Eye (tissue), 1 donor: ENCODE measurements around the gene METTL22.

Experiments used
- DNase-seq: peaks from one replicate; pipeline ENCODE4 v3.0.0-alpha.2; 2015

The METTL22 gene

GRCh38 chr16:8670014-8670560 is 48.6 kb downstream of the METTL22 start:
- DNase-seq = no peak

- peak; percentile 70 for DNase-seq
Observed at GRCh38 chr16:8673611-8674412, 52.3 kb downstream of the METTL22 start.

GRCh38 chr16:8674413-8675022 is 53.0 kb downstream of the METTL22 start, which contains the start of gene ABAT:
Gene ABAT, plus strand, starts transcription at chr16:8674617. Its CDS starts 61,123 bp downstream, at chr16:8735740.
- DNase-seq = peak; percentile 92

GRCh38 chr16:8675183-8676159 is 54.0 kb downstream of the METTL22 start:
- peak; percentile 30 for DNase-seq

- no peak for DNase-seq
Observed at GRCh38 chr16:8676160-8676547, 54.7 kb downstream of the METTL22 start.

GRCh38 chr16:8676737-8677375 is 55.4 kb downstream of the METTL22 start:
- no peak for DNase-seq

GRCh38 chr16:8677481-8677880 is 56.0 kb downstream of the METTL22 start:
- DNase-seq = no peak

- DNase-seq = no peak
Observed at GRCh38 chr16:8678068-8678927, 56.8 kb downstream of the METTL22 start.

- DNase-seq = no peak
Observed at GRCh38 chr16:8679151-8679550, 57.7 kb downstream of the METTL22 start.

GRCh38 chr16:8682551-8683259 is 61.2 kb downstream of the METTL22 start:
- DNase-seq = no peak

GRCh38 chr16:8683640-8684039 is 62.1 kb downstream of the METTL22 start:
- no peak for DNase-seq

GRCh38 chr16:8685617-8686016 is 64.1 kb downstream of the METTL22 start:
- no peak for DNase-seq

- DNase-seq = peak; percentile 62
Observed at GRCh38 chr16:8686031-8686621, 64.6 kb downstream of the METTL22 start.

GRCh38 chr16:8686879-8687278 is 65.4 kb downstream of the METTL22 start:
- DNase-seq = no peak

- DNase-seq = no peak
Observed at GRCh38 chr16:8689686-8690085, 68.2 kb downstream of the METTL22 start.

- DNase-seq = no peak
Observed at GRCh38 chr16:8691728-8692127, 70.2 kb downstream of the METTL22 start.

- no peak for DNase-seq
Observed at GRCh38 chr16:8694795-8695728, 73.6 kb downstream of the METTL22 start.

- DNase-seq = no peak
Observed at GRCh38 chr16:8696880-8697279, 75.4 kb downstream of the METTL22 start.

GRCh38 chr16:8697965-8698364 is 76.5 kb downstream of the METTL22 start:
- no peak for DNase-seq
